Heart right ventricle (tissue), 16 donors: ENCODE data around the gene TNFSF12. TPM values are rescaled to one million over a fixed set of nuclear protein-coding genes. Genes with fewer than 3 reads are reported as not detected.

Experiments
- ATAC-seq, 8 donors: fragments of 200-7000 bp; cut with Tn5 transposase; one replicate each; pipeline ENCODE4 v1.9.1; 2020; ENCODE audit warnings: mild to moderate bottlenecking in 8 of 8, moderate library complexity in 8 of 8, moderate number of reproducible peaks in 1 of 8
- DNase-seq, 2 donors: peaks; one replicate each; pipeline ENCODE4 v3.0.0-alpha.2; 2020
- H3K27ac ChIP-seq, 10 donors: fragments of 200-600 bp; sonication (generic) in 2 of 10; one replicate each; pipeline versions ENCODE4 v1.5.0 to v1.8.0; 2020 to 2022; ENCODE audit warnings: mild to moderate bottlenecking in 3 of 10
- H3K27me3 ChIP-seq, 7 donors: fragments of 200-600 bp; one replicate each; pipeline ENCODE4 v1.8.0; 2021 to 2022; ENCODE audit warnings: mild to moderate bottlenecking in 2 of 7
- H3K36me3 ChIP-seq, 9 donors: fragments of 200-600 bp; sonication (generic) in 1 of 9; one replicate each; pipeline versions ENCODE4 v1.5.0 to v1.8.0; 2020 to 2022; ENCODE audit warnings: mild to moderate bottlenecking in 2 of 9
- H3K4me1 ChIP-seq, 9 donors: fragments of 200-600 bp; sonication (generic) in 1 of 9; one replicate each; pipeline versions ENCODE4 v1.5.0 to v1.8.0; 2020 to 2022; ENCODE audit warnings: mild to moderate bottlenecking in 4 of 9
- H3K4me3 ChIP-seq, 10 donors: fragments of 200-600 bp; sonication (generic) in 2 of 10; one replicate each; pipeline versions ENCODE4 v1.5.0 to v1.8.0; 2020 to 2022; ENCODE audit warnings: mild to moderate bottlenecking in 7 of 10, moderate library complexity in 2 of 10
- H3K9me3 ChIP-seq, 11 donors: fragments of 200-600 bp in 10 of 11; sonication (generic) in 2 of 11; one replicate each; pipeline versions ENCODE4 v1.5.0 to v1.8.0; 2013 to 2022; ENCODE audit warnings: mild to moderate bottlenecking in 2 of 11, control low read depth in 1 of 11, moderate library complexity in 1 of 11
- CTCF ChIP-seq, 9 donors: fragments of 200-600 bp; sonication (generic) in 2 of 9; IDR thresholded peaks; one replicate each; pipeline versions ENCODE4 v1.5.0 to v1.8.0; 2021 to 2022; ENCODE audit warnings: antibody characterized with exemption in 9 of 9, mild to moderate bottlenecking in 5 of 9, moderate library complexity in 1 of 9
- WGBS, 2 donors: extraction: QIAGEN DNeasy Blood & Tissue Kit; methylation state at CpG; one replicate each; pipeline ENCODE4 v1.1.7; 2013; ENCODE audit warnings: inconsistent platforms in 1 of 2; 5-methylcytosine and 5-hydroxymethylcytosine counted together
- intact Hi-C, 10 donors: fragments of 100-400 bp; cut with DNase I; formaldehyde crosslinking; loops; one replicate each; pipeline versions ENCODE4 v1.11.1 to v1.14.2; 2022
- polyA plus RNA-seq, 2 donors: library from polyadenylated mRNA; stranded (reverse); fragments of 200-250 nt; gene quantifications; one replicate each; pipeline ENCODE4 v1.2.3, GENCODE V29; 2013
- total RNA-seq, 10 donors: library from RNA; stranded (reverse); fragmentation: NEBNext Ultra II Directional in 3 of 10; extraction: Animal tissue kit (Norgen Biotek cat#: 25700) in 3 of 10; gene quantifications; one replicate each; pipeline versions ENCODE4 v1.2.1 to v1.2.4, GENCODE V29; 2021 to 2023
- donor health status: Arrhythmogenic right ventricular cardiomyopathy.
- donor health status: ischemic (EF 13 %, LVEDD 7.1; RV severe dilation, severe dysfunction).
- donor health status: healthy with polysubstance abuse.
- donor health status: DM: no; HTN: yes; CAD: no.
- donor health status: DM: no; HTN: no; CAD: no.
- donor health status: ischemic (EF 25% LVEDD 6.9; RV normal size, moderate dysfunction).
- donor health status: ischemic (EF 25% LVEDD 5.7; RV mildly dilated, moderate dysfunction).
- donor health status: healthy.
- donor health status: DM: yes; HTN: yes; CAD: no.
- donor health status: Ischemic cardiomyopathy.
- donor health status: ischemic (EF 35%, LVEDD 5.7; RV mildly dilated, moderate dysfunction).
- donor health status: nonischemic (EF 11% LVEDD 7.7; RV severe dilation, severe dysfunction).
- donor health status: DM: yes; HTN: yes; CAD: no.
- donor health status: PGD.
- donor health status: ischemic (EF 29% LVEDD 5.4; RV normal size, mild dysfunction).
- donor health status: nonischemic (EF 23%, LVEDD 6.1; RV moderate dilation, normal function).

The TNFSF12 gene
- total and polyA plus RNA-seq, 12 donors, result 20.6 to 51.0 (median 26.9) TPM

- DNase-seq, result no peak
- 94 to 96% methylated on average over 10 of the region's 10 CpGs for WGBS, 2 donors
- no peak overlapping the region for H3K27ac ChIP-seq
- intact Hi-C loops, result loop anchor here in 2 of 10 donors (5.0 to 10.0 kb wide), 2 partner anchors 263 to 316 kb away; partner anchors contain the start of genes CTDNEP1 (in 1 of the 2), EIF5A (in 1 of the 2) and ELP5 (in 1 of the 2)
- peaks cover 0 to 74% (median 44%) of the 10 kb centered on the region in 9 donors for H3K36me3 ChIP-seq
- TF ChIP-seq CTCF (IDR thresholded peaks at IDR 0.05), result no peak
- H3K27me3 ChIP-seq, result no peaks in the 10 kb centered on the region
- no peaks in the 10 kb centered on the region for H3K9me3 ChIP-seq
- peaks cover 13 to 30% (median 26%) of the 10 kb centered on the region in 9 donors for H3K4me1 ChIP-seq
- ATAC-seq, result no peak
- no peak overlapping the region for H3K4me3 ChIP-seq
Observed at GRCh38 chr17:7570351-7570750, 21.5 kb downstream of the TNFSF12 start.

- 0 to 1% methylated on average over 11 of the region's 11 CpGs for WGBS, 2 donors
- H3K4me3 ChIP-seq, result peak overlapping the region; percentile 12 to 100 (median 90)
- DNase-seq, result peak in 1 of 2 donors; percentile 99
- H3K4me1 ChIP-seq, result peaks cover 14 to 49% (median 33%) of the 10 kb centered on the region in 9 donors
- H3K27ac ChIP-seq, result peak overlapping the region; percentile 1 to 99 (median 88)
- no peaks in the 10 kb centered on the region for H3K27me3 ChIP-seq
- intact Hi-C loops, result loop anchor here in 2 of 10 donors (2.0 to 10.0 kb wide), 3 partner anchors 115 to 317 kb away; partner anchors contain the start of genes CTDNEP1 (in 1 of the 2), EIF5A (in 1 of the 2), ELP5 (in 1 of the 2) and TP53 (in 1 of the 2)
- H3K9me3 ChIP-seq, result no peaks in the 10 kb centered on the region
- no peak for TF ChIP-seq CTCF (IDR thresholded peaks at IDR 0.05)
- no peak for ATAC-seq
- peaks cover 9 to 74% (median 52%) of the 10 kb centered on the region in 9 donors for H3K36me3 ChIP-seq
Observed at GRCh38 chr17:7572338-7572587, 23.4 kb downstream of the TNFSF12 start.

- intact Hi-C loops, result loop anchor here in 2 of 10 donors (2.0 to 10.0 kb wide), 3 partner anchors 114 to 318 kb away; partner anchors contain the start of genes CTDNEP1 (in 1 of the 2), EIF5A (in 1 of the 2), ELP5 (in 1 of the 2) and TP53 (in 1 of the 2)
- H3K36me3 ChIP-seq, result peaks cover 9 to 75% (median 52%) of the 10 kb centered on the region in 9 donors
- H3K4me3 ChIP-seq, result peak overlapping the region; percentile 87 to 100 (median 98)
- ATAC-seq (peak; percentile 93 to 97 (median 94)), DNase-seq (peak in 1 of 2 donors; percentile 100)
- H3K9me3 ChIP-seq, result no peaks in the 10 kb centered on the region
- no peaks in the 10 kb centered on the region for H3K27me3 ChIP-seq
- TF ChIP-seq CTCF (IDR thresholded peaks at IDR 0.05), result peak in 1 of 9 donors; percentile 6
- H3K4me1 ChIP-seq, result peaks cover 14 to 53% (median 33%) of the 10 kb centered on the region in 9 donors
- H3K27ac ChIP-seq, result peak overlapping the region; percentile 95 to 100 (median 99)
- WGBS, 2 donors, result 0% methylated on average over 72 to 73 of the region's 73 CpGs
Observed at GRCh38 chr17:7572588-7573323, 23.9 kb downstream of the TNFSF12 start.

GRCh38 chr17:7573324-7574080 is 24.6 kb downstream of the TNFSF12 start:
- H3K4me3 ChIP-seq, result peak overlapping the region; percentile 87 to 100 (median 98)
- peak; percentile 72 to 86 (median 82) for ATAC-seq
- no peaks in the 10 kb centered on the region for H3K27me3 ChIP-seq
- H3K9me3 ChIP-seq, result no peaks in the 10 kb centered on the region
- intact Hi-C loops, result loop anchor here in 2 of 10 donors (2.0 to 10.0 kb wide), 3 partner anchors 113 to 319 kb away; partner anchors contain the start of genes CTDNEP1 (in 1 of the 2), EIF5A (in 1 of the 2), ELP5 (in 1 of the 2) and TP53 (in 1 of the 2)
- H3K4me1 ChIP-seq, result peaks cover 14 to 61% (median 33%) of the 10 kb centered on the region in 9 donors
- H3K27ac ChIP-seq, result peak overlapping the region; percentile 95 to 100 (median 99)
- DNase-seq, result peak; percentile 89 to 94
- peaks cover 9 to 78% (median 59%) of the 10 kb centered on the region in 9 donors for H3K36me3 ChIP-seq
- TF ChIP-seq CTCF (IDR thresholded peaks at IDR 0.05), result no peak
- WGBS, 2 donors, result 1% methylated on average over 70 to 71 of the region's 71 CpGs
